NCI-H128 (cell line): Measurements from ENCODE around the gene RUNX3.

Experiments used
- DNase-seq: peaks from one replicate; lab custom pipeline; 2025; ENCODE audit not compliant: unreplicated experiment; lab: John Stamatoyannopoulos, UW

The RUNX3 gene

GRCh38 chr1:24963943-24964693 lies 34.0 kb upstream of the RUNX3 start:
- no peak for DNase-seq

DNA sequence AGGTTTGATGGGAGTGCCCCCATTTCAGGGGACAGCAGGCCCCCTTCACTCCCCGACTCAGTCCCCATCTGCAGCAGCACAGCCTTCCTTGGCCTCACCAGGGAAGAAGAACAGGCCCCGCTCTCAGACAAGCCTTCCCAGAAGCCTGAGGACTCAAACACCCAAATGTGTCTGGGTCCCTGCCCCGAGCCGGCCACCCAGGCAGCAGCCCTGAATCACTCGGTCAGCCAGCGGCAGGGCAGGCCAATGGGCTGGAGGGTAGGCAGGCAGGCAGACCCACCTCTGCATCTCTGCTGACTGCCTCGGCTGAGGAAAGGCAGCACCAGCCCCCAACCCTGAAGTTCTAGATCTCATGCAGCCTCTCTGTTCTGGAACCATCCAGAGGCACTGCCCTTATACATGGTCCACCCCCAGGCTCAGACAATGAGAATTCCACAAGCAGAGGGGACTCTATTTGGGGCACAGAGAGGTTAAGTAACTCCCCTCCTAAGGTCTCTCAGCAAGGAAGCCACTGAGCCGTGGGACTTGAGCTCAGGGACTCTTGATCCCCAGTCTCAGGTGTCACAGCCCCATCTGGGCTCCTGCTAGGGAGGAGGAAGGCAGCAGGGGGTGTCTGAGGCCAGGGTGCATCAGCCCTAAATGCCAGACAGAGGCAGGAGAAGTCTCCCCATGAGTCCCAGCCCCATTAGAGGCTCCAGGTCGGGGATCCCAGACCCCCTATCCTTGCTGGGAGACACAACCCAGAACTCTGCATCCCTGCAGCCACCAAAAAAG lies 33.2 kb upstream of the RUNX3 start:
- no peak for DNase-seq

DNA sequence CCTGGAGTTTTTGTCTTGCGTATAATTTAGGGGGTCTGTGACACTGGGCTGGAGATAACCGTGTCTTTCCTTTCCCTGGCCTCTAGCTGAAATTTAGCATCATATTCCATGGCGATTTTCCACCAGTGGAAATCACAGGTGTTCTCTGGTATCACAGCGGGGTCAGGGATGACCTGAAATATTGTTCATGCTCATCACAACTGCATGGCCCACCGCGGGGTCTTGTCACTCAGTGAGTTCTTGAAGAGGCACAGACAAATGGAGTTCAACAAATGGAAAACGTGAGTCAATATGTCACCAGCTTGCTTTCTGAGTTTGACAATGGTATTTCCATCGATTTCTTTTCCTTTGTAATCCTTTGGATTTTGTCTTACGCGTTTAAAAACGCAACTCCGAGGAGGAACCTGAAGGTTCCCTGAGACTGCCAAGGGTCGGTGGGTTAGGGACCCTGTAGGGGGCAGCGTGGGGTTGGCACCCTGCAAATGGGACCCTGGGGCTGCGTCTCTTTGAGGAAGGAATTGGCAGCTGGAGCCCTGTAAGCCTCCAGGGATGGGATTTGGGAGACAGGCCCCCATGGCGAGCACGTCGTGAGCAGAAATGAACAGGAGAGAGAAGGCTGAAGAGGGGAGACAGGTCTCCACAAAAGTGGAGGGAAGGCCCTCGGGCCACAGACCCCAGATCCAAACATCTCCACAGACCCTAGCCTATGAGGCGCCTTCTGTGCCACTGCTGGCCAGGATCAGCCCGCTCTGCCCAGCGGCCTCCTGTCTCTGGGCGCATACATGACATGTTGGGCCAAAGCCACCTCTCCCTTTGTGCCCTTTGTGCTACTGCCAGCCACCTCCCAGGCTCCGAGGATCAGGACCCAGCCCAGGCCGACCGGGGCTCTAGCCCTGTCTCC lies 32.1 kb upstream of the RUNX3 start:
- DNase-seq = no peak

- DNase-seq = no peak
Measured at GRCh38 chr1:24961334-24961733, 31.3 kb upstream of the RUNX3 start.

- DNase-seq = no peak
Measured at GRCh38 chr1:24960071-24960801, 30.2 kb upstream of the RUNX3 start.

GRCh38 chr1:24959623-24959975 lies 29.5 kb upstream of the RUNX3 start:
- no peak for DNase-seq

GRCh38 chr1:24958766-24959622 lies 28.9 kb upstream of the RUNX3 start:
- DNase-seq = no peak

- no peak for DNase-seq
Measured at GRCh38 chr1:24957808-24958752, 28.0 kb upstream of the RUNX3 start.

GRCh38 chr1:24957016-24957807 lies 27.1 kb upstream of the RUNX3 start:
- DNase-seq = no peak

DNA sequence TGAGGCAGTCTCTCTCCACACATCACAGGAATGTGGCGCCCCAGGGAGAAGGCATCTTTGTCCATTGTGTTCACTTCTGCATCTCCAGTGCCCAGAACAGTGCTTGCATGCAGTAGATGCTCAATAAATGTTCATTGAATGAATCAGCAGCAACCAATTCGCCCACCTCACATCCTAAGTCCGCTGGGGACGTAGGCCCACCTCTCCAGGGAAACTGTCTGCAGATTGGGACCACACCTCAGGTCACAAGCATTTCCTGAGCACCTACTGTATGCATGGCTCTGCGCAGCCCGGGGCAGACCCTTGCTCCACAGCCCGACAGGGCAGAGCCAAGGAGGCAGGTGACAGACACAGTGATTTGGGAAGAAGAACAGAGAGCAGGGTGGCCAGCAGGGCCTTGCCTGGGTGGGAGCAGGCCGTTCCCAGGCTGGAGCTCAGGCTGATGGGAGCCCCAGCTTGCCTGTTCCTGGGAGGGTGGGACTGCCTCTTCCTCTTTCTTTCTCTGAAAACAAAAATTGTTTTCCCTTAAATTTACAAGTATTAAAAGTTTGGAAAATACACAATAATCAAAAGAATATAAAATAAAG lies 25.8 kb upstream of the RUNX3 start:
- no peak for DNase-seq

GRCh38 chr1:24955161-24955560 lies 25.1 kb upstream of the RUNX3 start:
- DNase-seq = no peak

- no peak for DNase-seq
Measured at GRCh38 chr1:24954631-24955030, 24.6 kb upstream of the RUNX3 start.

- no peak for DNase-seq
Measured at GRCh38 chr1:24954022-24954421, 23.9 kb upstream of the RUNX3 start.

DNA sequence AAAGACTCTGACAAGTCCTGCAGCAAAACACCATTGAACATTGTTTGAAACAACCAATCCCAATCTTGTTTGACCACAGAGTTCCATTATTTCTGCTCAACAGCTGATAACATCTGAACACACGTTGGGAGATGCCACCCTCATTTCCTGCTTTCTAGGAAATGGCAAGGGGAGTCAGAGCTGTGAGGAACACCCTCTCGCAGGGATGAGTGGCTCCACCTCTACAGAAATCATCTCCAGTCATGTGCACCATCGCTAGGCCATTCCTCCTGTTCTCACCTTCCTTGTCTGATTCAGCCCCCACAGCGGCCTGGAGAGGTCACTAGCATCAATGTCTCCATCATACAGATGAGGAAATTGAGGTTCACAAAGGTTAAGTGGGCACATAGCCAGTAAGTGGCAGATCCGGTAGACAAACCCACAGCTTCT lies 22.4 kb upstream of the RUNX3 start:
- no peak for DNase-seq

- DNase-seq = no peak
Measured at GRCh38 chr1:24951810-24952412, 21.8 kb upstream of the RUNX3 start.

GRCh38 chr1:24951337-24951736 lies 21.3 kb upstream of the RUNX3 start:
- DNase-seq = no peak

DNA sequence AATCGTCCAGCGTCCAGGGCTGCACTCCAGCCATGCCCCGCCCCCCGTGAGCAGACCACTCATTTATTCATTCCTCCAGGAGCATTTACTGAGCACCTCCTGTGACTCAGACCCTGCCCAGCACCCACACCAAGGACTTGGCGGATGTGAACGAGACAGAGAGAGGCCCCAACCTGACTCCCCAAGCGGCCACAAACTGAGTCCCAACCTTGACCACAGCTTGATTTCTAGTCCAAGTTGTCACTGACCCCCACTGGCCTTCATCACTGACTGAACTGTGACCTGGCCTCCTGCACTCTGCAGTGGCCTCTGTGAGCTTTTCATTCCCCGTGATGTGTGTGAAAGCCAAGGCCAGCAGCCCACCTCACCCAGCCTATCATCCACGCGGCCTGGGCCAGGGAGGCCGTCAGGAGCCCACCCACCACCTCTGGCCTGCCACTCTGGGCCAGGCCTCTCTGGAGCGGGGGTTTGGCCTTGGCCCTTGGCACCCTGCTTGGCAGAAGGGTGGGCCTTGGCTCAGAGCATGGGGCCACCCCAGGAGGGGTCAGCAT lies 19.3 kb upstream of the RUNX3 start:
- DNase-seq = no peak
